Endothelial cell of umbilical vein (primary cell): ENCODE measurements around the gene MCC. TPM values are rescaled to one million over a fixed set of nuclear protein-coding genes. Genes with fewer than 3 reads are reported as not detected.
A peak's percentile ranks its signal among the peaks of the same experiment; 100 is the strongest.

Experiments
- BruUV-seq: library from RNA; stranded (reverse); fragments of 400-500 nt; replicated peaks from 2 replicates; lab custom pipeline; 2021; lab: Mats Ljungman, UMichigan
- CTCF ChIA-PET: fragments of 300-600, 350-600 bp; sonication (Branson Sonifier 250); formaldehyde crosslinking; loops from one replicate; lab custom pipeline; 2021; ENCODE audit warnings: antibody characterized with exemption, inconsistent platforms; lab: Charles Lee
- POLR2A ChIA-PET: fragments of 300-600, 350-600 bp; sonication (Branson Sonifier 250); formaldehyde crosslinking; loops from one replicate; lab custom pipeline; 2021; ENCODE audit warnings: antibody characterized with exemption, inconsistent platforms; lab: Charles Lee
- DNase-seq: peaks from one replicate; pipeline ENCODE4 v3.0.0-alpha.2; 2011; ENCODE audit warnings: low read depth, low spot score
- FAIRE-seq: peaks from 2 replicates; lab custom pipeline; 2011; peaks lifted over from hg19 to GRCh38; lab: Jason Lieb, UNC
- H2AFZ ChIP-seq: 2 replicates; pipeline ENCODE4 v1.6.0; 2012; ENCODE audit warnings: low read depth, low read length, control low read depth, inconsistent platforms
- H3K27ac ChIP-seq: 2 replicates; pipeline ENCODE4 v1.5.1; 2011; ENCODE audit warnings: low read depth, mild to moderate bottlenecking, control low read depth, low read length, moderate library complexity; ENCODE audit not compliant: insufficient read depth
- H3K27me3 ChIP-seq, 2 experiments: 2 replicates each; pipeline versions ENCODE4 v1.6.0 to v1.6.1; 2011; ENCODE audit warnings: low read length in 2 of 2, mixed read lengths in 1 of 2; ENCODE audit not compliant: control insufficient read depth in 2 of 2, insufficient read depth in 2 of 2
- H3K36me3 ChIP-seq, 2 experiments: 2 replicates in 1 of 2; 3 replicates in 1 of 2; pipeline ENCODE4 v1.5.1; 2011; ENCODE audit warnings: low read length in 2 of 2, mild to moderate bottlenecking in 1 of 2, moderate library complexity in 1 of 2; ENCODE audit not compliant: control insufficient read depth in 2 of 2, insufficient read depth in 2 of 2; ENCODE audit errors: extremely low read depth in 1 of 2
- H3K4me1 ChIP-seq: 3 replicates; pipeline ENCODE4 v1.5.1; 2011; ENCODE audit warnings: mild to moderate bottlenecking, low read length; ENCODE audit not compliant: control insufficient read depth, insufficient read depth; ENCODE audit errors: extremely low read depth
- H3K4me2 ChIP-seq: 2 replicates; pipeline ENCODE4 v1.6.1; 2011; ENCODE audit warnings: low read length, control low read depth, mixed read lengths; ENCODE audit not compliant: insufficient read depth
- H3K4me3 ChIP-seq, 3 experiments: fragments of 200-600 bp in 1 of 3; sonication (generic), shearing (Covaris generic) in 1 of 3; replicated peaks in 1 of 3; 2 replicates each; pipeline ENCODE4 v1.5.1; 2011 to 2016; ENCODE audit warnings: control low read depth in 3 of 3, low read length in 3 of 3, mild to moderate bottlenecking in 2 of 3, inconsistent platforms in 1 of 3, low read depth in 1 of 3, moderate library complexity in 1 of 3; ENCODE audit not compliant: insufficient read depth in 1 of 3
- H3K79me2 ChIP-seq: 2 replicates; pipeline ENCODE4 v1.6.0; 2012; ENCODE audit warnings: low read length, inconsistent platforms; ENCODE audit not compliant: control insufficient read depth, insufficient read depth
- H3K9ac ChIP-seq: replicated peaks from 2 replicates; pipeline ENCODE3; 2011; ENCODE audit warnings: low read length, control low read depth; ENCODE audit not compliant: insufficient read depth; ENCODE audit errors: extremely low read depth
- H3K9me1 ChIP-seq: replicated peaks from 3 replicates; pipeline ENCODE4 v1.6.0; 2011; ENCODE audit warnings: mild to moderate bottlenecking, low read length; ENCODE audit not compliant: control insufficient read depth, insufficient read depth; ENCODE audit errors: extremely low read depth
- H3K9me3 ChIP-seq: replicated peaks from 2 replicates; pipeline ENCODE4 v1.5.1; 2012; ENCODE audit warnings: low read length, inconsistent platforms; ENCODE audit not compliant: control insufficient read depth, insufficient read depth
- H4K20me1 ChIP-seq: replicated peaks from 2 replicates; pipeline ENCODE3; 2011; ENCODE audit warnings: mild to moderate bottlenecking, low read length; ENCODE audit not compliant: control insufficient read depth, insufficient read depth; ENCODE audit errors: extremely low read depth
- EZH2 ChIP-seq: IDR thresholded peaks from 2 replicates; pipeline ENCODE4 v1.6.1; 2012; ENCODE audit warnings: borderline replicate concordance, low read depth, mild to moderate bottlenecking, moderate library complexity, low read length, inconsistent platforms; ENCODE audit not compliant: severe bottlenecking
- FOS ChIP-seq: IDR thresholded peaks from 2 replicates; pipeline ENCODE4 v1.6.1; 2011; ENCODE audit warnings: mild to moderate bottlenecking, low read length, moderate library complexity, borderline replicate concordance; ENCODE audit not compliant: insufficient read depth
- GATA2 ChIP-seq: IDR thresholded peaks from 2 replicates; pipeline ENCODE4 v1.7.0; 2011; ENCODE audit warnings: low read depth, mild to moderate bottlenecking, moderate library complexity, mixed read lengths, low read length; ENCODE audit not compliant: insufficient read length, insufficient read depth
- JUN ChIP-seq: IDR thresholded peaks from 2 replicates; pipeline ENCODE4 v1.6.1; 2011; ENCODE audit warnings: borderline replicate concordance, low read depth; ENCODE audit not compliant: insufficient read length, insufficient read depth
- MYC ChIP-seq: IDR thresholded peaks from one replicate; pipeline ENCODE4 v1.6.1; 2011; ENCODE audit warnings: mild to moderate bottlenecking, low read depth, low read length
- POLR2A ChIP-seq: IDR thresholded peaks from 2 replicates; pipeline ENCODE4 v1.6.1; 2012; ENCODE audit warnings: low read depth, mild to moderate bottlenecking, control low read depth, low read length
- POLR2AphosphoS5 ChIP-seq: IDR thresholded peaks from 2 replicates; pipeline ENCODE4 v1.6.1; 2012; ENCODE audit warnings: low read depth, mild to moderate bottlenecking, control low read depth, low read length, moderate library complexity; ENCODE audit not compliant: insufficient read depth
- dilution Hi-C: fragments of 300-500 bp; cut with MboI; formaldehyde crosslinking; loops from one replicate; pipeline ENCODE4 v1.15.0; 2019; ENCODE audit warnings: low sequenced_read_pairs; ENCODE audit not compliant: extremely low pct_ligation_motif_present
- intact Hi-C: fragments of 100-400 bp; cut with micrococcal nuclease; formaldehyde crosslinking; loops from one replicate; pipeline ENCODE4 v1.10.0; 2022
- polyA plus RNA-seq, 4 experiments: library from polyadenylated mRNA; depleted of rRNA in 3 of 4; stranded (reverse) in 3 of 4; unstranded in 1 of 4; fragments of >200 nt; gene quantifications; 2 replicates each; pipeline versions ENCODE4 v1.2.1 to v1.2.3, GENCODE V29; 2011 to 2012; ENCODE audit warnings: missing spikeins in 1 of 4
- total RNA-seq: library from RNA; stranded (reverse); gene quantifications from 2 replicates; pipeline ENCODE4 v1.2.3, GENCODE V29; 2021
- TF ChIP-seq, protein P1 (sequence below): IDR thresholded peaks from 2 replicates; pipeline ENCODE4 v1.6.1; 2011; ENCODE audit not compliant: insufficient read depth, insufficient read length
- TF ChIP-seq, protein P2 (sequence below), 2 donors: IDR thresholded peaks; 1 replicate in 1 of 2; 2 replicates in 1 of 2; pipeline ENCODE4 v1.5.1; 2011; ENCODE audit warnings: low read length in 2 of 2, mild to moderate bottlenecking in 2 of 2, moderate library complexity in 2 of 2, control low read depth in 1 of 2, inconsistent platforms in 1 of 2, low read depth in 1 of 2; ENCODE audit not compliant: insufficient read depth in 1 of 2; ENCODE audit errors: extremely low read depth in 1 of 2

The MCC gene
- total and polyA plus RNA-seq, 2 donors (not counting 3 experiments of a cell fraction or from before 2014, with no cell fraction given) = 6.9 to 27.5 TPM

DNA sequence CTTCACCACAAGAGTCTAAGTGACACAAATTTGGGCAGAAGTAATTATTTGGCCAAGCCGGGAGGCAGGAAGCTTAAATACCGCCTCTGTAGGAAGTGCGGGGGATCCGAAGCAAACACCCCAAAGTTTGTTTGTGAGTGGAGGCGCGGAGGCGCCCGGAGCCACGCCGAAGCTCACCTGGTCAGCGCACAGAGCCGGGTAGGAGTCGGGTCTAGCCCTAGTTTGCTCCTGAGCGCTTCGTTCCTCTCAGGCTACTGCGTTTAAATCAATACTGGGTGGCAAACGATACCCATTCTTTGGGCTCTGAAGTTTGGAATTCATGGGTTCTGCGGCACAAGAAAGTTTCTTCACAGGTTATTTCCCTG, 855 bp downstream of the MCC start:
- peak overlapping the region; percentile 70 for H3K4me2 ChIP-seq
- ChIA-PET POLR2A (no interaction called here), CTCF (interaction anchor here (1.3 to 3.1 kb wide), 5 partner anchors 16 to 125 kb away, joined by 4 to 13 read pairs (median 6); partner anchors contain the start of gene YTHDC2)
- FAIRE-seq (no peak), DNase-seq (peak; percentile 36)
- H3K9me3 ChIP-seq = peaks cover 5% of the 10 kb centered on the region
- peak overlapping the region; percentile 10 to 69 (median 47) for H3K4me3 ChIP-seq
- peaks cover 3% of the 10 kb centered on the region for H4K20me1 ChIP-seq
- BruUV-seq = no TSS peak
- H3K9me1 ChIP-seq = no peaks in the 10 kb centered on the region
- H2AFZ ChIP-seq = peak overlapping the region; percentile 85
- no peak overlapping the region for H3K27ac ChIP-seq
- H3K27me3 ChIP-seq = peaks cover 22 to 31% of the 10 kb centered on the region in 2 experiments
- H3K36me3 ChIP-seq = no peaks in the 10 kb centered on the region
- TF ChIP-seq JUN (no peak), POLR2AphosphoS5 (no peak), FOS (no peak), EZH2 (no peak), POLR2A (no peak), GATA2 (no peak), MYC (no peak)
- TF ChIP-seq, protein P1, sequence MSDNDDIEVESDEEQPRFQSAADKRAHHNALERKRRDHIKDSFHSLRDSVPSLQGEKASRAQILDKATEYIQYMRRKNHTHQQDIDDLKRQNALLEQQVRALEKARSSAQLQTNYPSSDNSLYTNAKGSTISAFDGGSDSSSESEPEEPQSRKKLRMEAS = no peak
- TF ChIP-seq, protein P2, sequence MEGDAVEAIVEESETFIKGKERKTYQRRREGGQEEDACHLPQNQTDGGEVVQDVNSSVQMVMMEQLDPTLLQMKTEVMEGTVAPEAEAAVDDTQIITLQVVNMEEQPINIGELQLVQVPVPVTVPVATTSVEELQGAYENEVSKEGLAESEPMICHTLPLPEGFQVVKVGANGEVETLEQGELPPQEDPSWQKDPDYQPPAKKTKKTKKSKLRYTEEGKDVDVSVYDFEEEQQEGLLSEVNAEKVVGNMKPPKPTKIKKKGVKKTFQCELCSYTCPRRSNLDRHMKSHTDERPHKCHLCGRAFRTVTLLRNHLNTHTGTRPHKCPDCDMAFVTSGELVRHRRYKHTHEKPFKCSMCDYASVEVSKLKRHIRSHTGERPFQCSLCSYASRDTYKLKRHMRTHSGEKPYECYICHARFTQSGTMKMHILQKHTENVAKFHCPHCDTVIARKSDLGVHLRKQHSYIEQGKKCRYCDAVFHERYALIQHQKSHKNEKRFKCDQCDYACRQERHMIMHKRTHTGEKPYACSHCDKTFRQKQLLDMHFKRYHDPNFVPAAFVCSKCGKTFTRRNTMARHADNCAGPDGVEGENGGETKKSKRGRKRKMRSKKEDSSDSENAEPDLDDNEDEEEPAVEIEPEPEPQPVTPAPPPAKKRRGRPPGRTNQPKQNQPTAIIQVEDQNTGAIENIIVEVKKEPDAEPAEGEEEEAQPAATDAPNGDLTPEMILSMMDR (IDR thresholded peaks at IDR 0.05; ENCODE audit: extremely low read depth in 1 of 2, insufficient read depth in 1 of 2, low read depth in 1 of 2, low read length in 2 of 2) = no peak
- dilution Hi-C loops = no loop called here
- H3K9ac ChIP-seq = no peak overlapping the region
- H3K4me1 ChIP-seq = peaks cover 18% of the 10 kb centered on the region
- intact Hi-C loops = no loop called here
- H3K79me2 ChIP-seq = no peaks in the 10 kb centered on the region
